ENCODE data around the gene UCN3. TPM values are rescaled to one million over a fixed set of nuclear protein-coding genes. Genes with fewer than 3 reads are reported as not detected.

Gene UCN3
- total RNA-seq, 6 experiments from 2014 or later: not detected

DNA sequence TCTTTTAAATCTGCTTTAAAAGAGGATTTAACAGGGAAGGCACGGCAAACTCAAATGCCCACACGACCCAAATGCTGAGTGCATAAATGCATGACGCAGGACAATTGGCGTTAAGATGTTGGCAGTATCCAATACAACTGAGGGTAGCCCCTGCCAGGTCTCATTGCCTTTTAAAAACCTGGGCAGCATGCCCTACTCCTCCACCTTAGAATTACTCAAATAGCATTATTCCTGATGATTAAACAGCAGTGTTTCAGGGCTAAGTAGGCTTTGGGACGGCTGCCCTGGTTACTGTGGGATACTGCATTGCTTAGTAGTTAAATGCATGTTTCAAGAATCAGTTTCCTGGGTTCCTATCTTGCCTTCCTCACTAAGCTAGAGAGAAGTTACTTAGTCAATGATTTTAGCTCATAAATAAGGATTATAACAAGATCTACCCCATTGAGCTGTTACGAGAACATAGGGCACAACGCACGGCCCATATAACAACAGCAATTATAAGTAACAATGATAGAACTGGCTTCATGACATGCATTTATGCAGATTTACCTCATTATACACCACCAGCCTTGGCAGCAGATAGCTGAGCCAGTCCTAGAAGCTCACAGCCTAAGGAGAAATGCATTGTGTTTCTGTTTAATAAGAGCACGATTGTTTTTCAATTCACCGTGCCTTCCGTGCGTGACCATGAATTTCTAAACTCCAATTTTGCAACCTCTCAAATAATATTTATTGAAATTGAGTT lies 32.0 kb downstream of the UCN3 start:
- Mint-ChIP-seq H3K4me3 (no peak overlapping the region), H3K27ac (no peak overlapping the region), H3K27me3 (ENCODE audit: insufficient read depth) (peaks cover 19% of the 10 kb centered on the region), H3K9me3 (peaks cover 16% of the 10 kb centered on the region), H3K4me1 (ENCODE audit: low read depth) (no peaks in the 10 kb centered on the region), H3K36me3 (ENCODE audit: low read depth) (peaks cover 2% of the 10 kb centered on the region; the same call in 1 of the 2 replicates)
- DNase-seq: no peak
- TF ChIP-seq, protein P1, sequence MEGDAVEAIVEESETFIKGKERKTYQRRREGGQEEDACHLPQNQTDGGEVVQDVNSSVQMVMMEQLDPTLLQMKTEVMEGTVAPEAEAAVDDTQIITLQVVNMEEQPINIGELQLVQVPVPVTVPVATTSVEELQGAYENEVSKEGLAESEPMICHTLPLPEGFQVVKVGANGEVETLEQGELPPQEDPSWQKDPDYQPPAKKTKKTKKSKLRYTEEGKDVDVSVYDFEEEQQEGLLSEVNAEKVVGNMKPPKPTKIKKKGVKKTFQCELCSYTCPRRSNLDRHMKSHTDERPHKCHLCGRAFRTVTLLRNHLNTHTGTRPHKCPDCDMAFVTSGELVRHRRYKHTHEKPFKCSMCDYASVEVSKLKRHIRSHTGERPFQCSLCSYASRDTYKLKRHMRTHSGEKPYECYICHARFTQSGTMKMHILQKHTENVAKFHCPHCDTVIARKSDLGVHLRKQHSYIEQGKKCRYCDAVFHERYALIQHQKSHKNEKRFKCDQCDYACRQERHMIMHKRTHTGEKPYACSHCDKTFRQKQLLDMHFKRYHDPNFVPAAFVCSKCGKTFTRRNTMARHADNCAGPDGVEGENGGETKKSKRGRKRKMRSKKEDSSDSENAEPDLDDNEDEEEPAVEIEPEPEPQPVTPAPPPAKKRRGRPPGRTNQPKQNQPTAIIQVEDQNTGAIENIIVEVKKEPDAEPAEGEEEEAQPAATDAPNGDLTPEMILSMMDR (IDR thresholded peaks at IDR 0.05): no peak

DNA sequence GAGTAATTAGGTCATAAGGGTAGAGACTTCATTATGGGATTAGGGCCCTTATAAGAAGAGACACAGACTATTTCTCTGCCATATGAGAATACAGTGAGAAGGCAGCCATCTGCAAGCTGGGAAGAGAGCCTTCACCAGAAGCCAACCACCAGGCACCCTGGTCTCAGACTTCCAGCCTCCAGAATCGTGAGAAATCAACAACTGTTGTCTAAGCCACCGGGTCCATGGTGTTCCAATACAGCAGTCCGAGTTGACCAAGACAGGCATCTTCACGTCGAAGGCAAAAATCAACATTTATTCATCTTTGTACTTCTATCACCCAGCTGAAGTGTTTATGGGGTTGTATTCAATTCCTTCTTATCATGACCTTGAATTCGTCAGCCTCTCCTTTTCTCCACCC lies 34.6 kb downstream of the UCN3 start:
- TF ChIP-seq, protein P1 (IDR thresholded peaks at IDR 0.05): no peak
- H3K27ac Mint-ChIP-seq: no peak overlapping the region
- no peak for DNase-seq

DNA sequence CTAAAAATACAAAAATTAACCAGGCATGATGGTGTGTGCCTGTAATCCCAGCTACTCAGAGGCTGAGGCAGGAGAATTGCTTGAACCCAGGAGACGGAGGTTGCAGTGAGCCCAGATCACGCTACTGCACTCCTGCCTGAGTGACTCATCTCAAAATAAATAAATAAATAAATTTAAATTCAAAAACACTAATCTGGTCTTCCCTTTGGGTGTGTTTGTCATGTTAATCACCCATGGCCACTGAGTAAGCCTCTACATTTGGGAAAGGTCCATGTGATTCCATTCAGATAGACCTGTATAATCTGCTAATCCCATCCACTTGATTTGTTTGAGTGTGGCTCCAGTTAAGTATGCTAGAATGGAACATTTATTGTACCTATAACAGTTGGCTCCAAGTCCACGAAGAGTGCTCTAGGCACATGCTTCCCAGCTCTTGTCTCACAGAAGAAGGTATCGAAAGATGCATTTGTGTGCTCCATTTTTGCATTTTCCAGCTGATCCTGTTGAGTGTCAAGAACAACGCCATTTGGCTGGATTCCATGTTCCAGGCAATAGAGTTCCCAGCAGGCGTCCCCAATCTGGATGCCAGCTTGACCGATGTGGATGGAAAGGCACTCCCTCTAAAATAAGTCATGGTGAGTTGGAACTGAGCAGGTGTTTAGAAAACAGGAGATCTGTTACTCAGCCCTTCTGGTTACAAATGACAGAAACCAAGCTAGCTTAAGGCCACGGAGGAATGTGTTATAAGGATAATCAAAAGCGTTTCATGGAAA lies 35.9 kb downstream of the UCN3 start:
- Mint-ChIP-seq H3K4me3 (no peak overlapping the region), H3K4me1 (ENCODE audit: low read depth) (peaks cover 6% of the 10 kb centered on the region; the same call in 1 of the 2 replicates), H3K9me3 (no peaks in the 10 kb centered on the region), H3K27me3 (ENCODE audit: insufficient read depth) (peaks cover 14% of the 10 kb centered on the region), H3K27ac (no peak overlapping the region), H3K36me3 (ENCODE audit: low read depth) (no peaks in the 10 kb centered on the region)
- TF ChIP-seq, protein P1 (IDR thresholded peaks at IDR 0.05): no peak
- no peak for DNase-seq

More for the DNA sequence above, 34.6 kb downstream of the UCN3 start:
- Mint-ChIP-seq H3K9me3 (no peaks in the 10 kb centered on the region), H3K4me1 (ENCODE audit: low read depth) (no peaks in the 10 kb centered on the region), H3K27me3 (ENCODE audit: insufficient read depth) (peaks cover 14% of the 10 kb centered on the region), H3K4me3 (no peak overlapping the region), H3K36me3 (ENCODE audit: low read depth) (no peaks in the 10 kb centered on the region)

DNA sequence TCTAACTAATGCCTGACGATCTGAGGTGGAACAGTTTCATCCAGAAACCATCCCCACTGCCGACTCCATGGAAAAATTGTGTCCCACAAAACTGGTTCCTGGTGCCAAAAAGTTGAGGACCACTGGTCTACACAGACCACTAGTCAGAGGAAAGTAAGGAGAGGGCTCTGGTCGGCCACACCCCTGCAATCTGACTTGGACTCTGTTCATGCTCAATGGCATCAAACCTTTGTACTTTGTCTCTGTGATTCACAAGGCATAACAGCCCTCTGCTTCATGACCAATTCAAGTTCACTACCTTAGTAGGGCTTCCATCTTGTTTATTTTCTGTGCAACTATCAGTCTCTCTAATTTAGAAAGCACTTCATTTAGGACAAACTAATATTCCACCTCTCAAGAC lies 38.0 kb downstream of the UCN3 start:
- TF ChIP-seq, protein P1 (IDR thresholded peaks at IDR 0.05): no peak
- H3K4me3 Mint-ChIP-seq: no peak overlapping the region
- no peaks in the 10 kb centered on the region; the same call in 1 of the 2 replicates for H3K9me3 Mint-ChIP-seq
- H3K36me3 Mint-ChIP-seq (ENCODE audit: low read depth): no peaks in the 10 kb centered on the region
- no peak for DNase-seq
- peaks cover 11% of the 10 kb centered on the region for H3K27me3 Mint-ChIP-seq (ENCODE audit: insufficient read depth)
- H3K4me1 Mint-ChIP-seq (ENCODE audit: low read depth): peaks cover 6% of the 10 kb centered on the region; the same call in 1 of the 2 replicates
- H3K27ac Mint-ChIP-seq: no peak overlapping the region

DNA sequence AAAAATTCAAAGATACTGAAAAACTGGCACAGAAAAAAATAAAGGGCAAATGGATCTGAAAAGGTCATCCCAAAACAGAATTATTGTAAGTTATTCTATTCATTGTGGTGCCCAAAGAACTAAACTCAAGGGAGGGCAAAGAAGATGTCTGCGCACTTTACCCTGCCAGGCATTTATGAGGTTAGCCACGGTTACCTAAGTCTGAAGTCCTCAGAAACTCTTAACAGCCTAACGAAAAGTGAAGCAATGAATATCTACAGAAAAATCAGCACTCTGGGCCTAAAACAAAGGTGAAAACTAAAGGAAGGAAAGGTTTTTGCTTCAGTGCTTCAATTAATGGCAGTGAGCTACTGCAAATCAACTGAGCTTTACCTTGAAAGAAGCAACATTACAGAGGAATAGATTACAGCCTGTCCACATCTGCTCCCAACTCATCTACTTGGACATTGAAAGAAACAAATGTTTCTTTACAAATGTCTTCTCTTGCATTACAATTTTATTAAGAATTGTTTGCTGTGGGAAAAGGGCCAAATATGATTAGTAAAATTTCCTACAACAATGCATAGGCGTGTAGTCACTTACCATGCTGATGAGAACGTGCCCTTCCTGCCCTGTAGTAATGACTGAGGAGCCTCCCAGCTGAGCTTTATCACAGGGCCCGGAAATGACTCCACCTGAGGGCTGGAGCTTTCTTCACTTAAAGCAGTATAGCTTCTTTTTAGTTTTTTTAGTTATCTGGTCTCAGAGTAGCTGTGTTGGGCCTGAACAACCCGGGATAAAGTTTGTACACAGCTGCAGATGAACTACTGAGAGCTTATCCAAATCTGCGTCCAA lies 39.7 kb downstream of the UCN3 start, which contains the start of gene TUBAL3:
Gene TUBAL3 (minus strand): TSS at position 621 of the 834 bp plus-strand sequence. CDS start 36 bp downstream, at position 585.
- no peak for DNase-seq
- H3K36me3 Mint-ChIP-seq (ENCODE audit: low read depth): 0 out of 2 replicates have a peak, but pooled peaks cover 2% of the 10 kb centered on the region
- H3K9me3 Mint-ChIP-seq: peaks cover 3% of the 10 kb centered on the region; the same call in 1 of the 2 replicates
- H3K4me3 Mint-ChIP-seq: peak within 1 kb of the TSS; percentile 0; the same call in 1 of the 2 replicates
- H3K27ac Mint-ChIP-seq: no peak within 1 kb of the TSS
- peaks cover 11% of the 10 kb centered on the region for H3K27me3 Mint-ChIP-seq (ENCODE audit: insufficient read depth)
- TF ChIP-seq, protein P1 (IDR thresholded peaks at IDR 0.05): no peak
- H3K4me1 Mint-ChIP-seq (ENCODE audit: low read depth): peaks cover 6% of the 10 kb centered on the region; the same call in 1 of the 2 replicates
